HEK293 (cell line): ENCODE results near the gene TRIM7.

ENCODE experiments used
- FEZF1 ChIP-seq: fragments of 450-650 bp; formaldehyde crosslinking; IDR thresholded peaks from 2 replicates; pipeline ENCODE4 v1.5.1; 2016; ENCODE audit warnings: missing biosample characterization, missing genetic modification characterization
- GFI1B ChIP-seq: fragments of 450-650 bp; formaldehyde crosslinking; IDR thresholded peaks from 2 replicates; pipeline ENCODE4 v1.5.1; 2016; ENCODE audit warnings: missing biosample characterization, missing genetic modification characterization
- HIC1 ChIP-seq: fragments of 450-650 bp; formaldehyde crosslinking; IDR thresholded peaks from 2 replicates; pipeline ENCODE4 v1.5.1; 2016; ENCODE audit warnings: missing biosample characterization, missing genetic modification characterization
- KLF17 ChIP-seq: fragments of 450-650 bp; formaldehyde crosslinking; IDR thresholded peaks from 2 replicates; pipeline ENCODE4 v1.5.1; 2016; ENCODE audit warnings: missing biosample characterization, missing genetic modification characterization
- KLF9 ChIP-seq: fragments of 450-650 bp; formaldehyde crosslinking; IDR thresholded peaks from 2 replicates; pipeline ENCODE4 v1.5.1; 2016; ENCODE audit warnings: missing biosample characterization, missing genetic modification characterization, low read depth
- MYNN ChIP-seq: fragments of 450-650 bp; formaldehyde crosslinking; IDR thresholded peaks from 2 replicates; pipeline ENCODE4 v1.5.1; 2016; ENCODE audit warnings: missing biosample characterization, missing genetic modification characterization, borderline replicate concordance
- MZF1 ChIP-seq: fragments of 450-650 bp; formaldehyde crosslinking; IDR thresholded peaks from 2 replicates; pipeline ENCODE4 v1.5.1; 2017; ENCODE audit warnings: missing biosample characterization, missing genetic modification characterization, borderline replicate concordance
- PRDM4 ChIP-seq: fragments of 450-650 bp; formaldehyde crosslinking; IDR thresholded peaks from 2 replicates; pipeline ENCODE4 v1.5.1; 2017; ENCODE audit warnings: missing biosample characterization, missing genetic modification characterization
- TSHZ1 ChIP-seq: fragments of 450-650 bp; formaldehyde crosslinking; IDR thresholded peaks from 2 replicates; pipeline ENCODE4 v1.5.1; 2016; ENCODE audit warnings: missing biosample characterization, missing genetic modification characterization, borderline replicate concordance
- YY2 ChIP-seq: fragments of 450-650 bp; formaldehyde crosslinking; IDR thresholded peaks from 2 replicates; pipeline ENCODE4 v1.5.1; 2016; ENCODE audit warnings: missing biosample characterization, missing genetic modification characterization
- ZBTB26 ChIP-seq: fragments of 450-650 bp; formaldehyde crosslinking; optimal IDR thresholded peaks from 2 replicates; pipeline ENCODE3; 2016; ENCODE audit warnings: missing biosample characterization, mild to moderate bottlenecking, missing genetic modification characterization
- ZBTB7A ChIP-seq: fragments of 450-650 bp; formaldehyde crosslinking; IDR thresholded peaks from 2 replicates; pipeline ENCODE4 v1.5.1; 2016; ENCODE audit warnings: low read depth, missing biosample characterization, missing genetic modification characterization
- ZNF112 ChIP-seq: fragments of 450-650 bp; formaldehyde crosslinking; IDR thresholded peaks from 2 replicates; pipeline ENCODE4 v1.5.0; 2017; ENCODE audit warnings: missing biosample characterization, missing genetic modification characterization
- ZNF138 ChIP-seq: fragments of 450-650 bp; formaldehyde crosslinking; IDR thresholded peaks from 2 replicates; pipeline ENCODE4 v1.5.1; 2016; ENCODE audit warnings: missing biosample characterization, missing genetic modification characterization, borderline replicate concordance
- ZNF146 ChIP-seq: fragments of 450-650 bp; formaldehyde crosslinking; IDR thresholded peaks from 2 replicates; pipeline ENCODE4 v1.5.1; 2016; ENCODE audit warnings: missing biosample characterization, missing genetic modification characterization
- ZNF169 ChIP-seq: fragments of 450-650 bp; formaldehyde crosslinking; IDR thresholded peaks from 2 replicates; pipeline ENCODE4 v1.5.1; 2016; ENCODE audit warnings: missing biosample characterization, missing genetic modification characterization
- ZNF19 ChIP-seq: fragments of 450-650 bp; formaldehyde crosslinking; IDR thresholded peaks from 2 replicates; pipeline ENCODE4; 2016; ENCODE audit warnings: missing biosample characterization, missing genetic modification characterization, low read depth
- ZNF2 ChIP-seq: fragments of 450-650 bp; formaldehyde crosslinking; IDR thresholded peaks from 2 replicates; pipeline ENCODE4 v1.5.1; 2016; ENCODE audit warnings: missing biosample characterization, missing genetic modification characterization
- ZNF341 ChIP-seq: fragments of 450-650 bp; formaldehyde crosslinking; IDR thresholded peaks from 2 replicates; pipeline ENCODE4; 2016; ENCODE audit warnings: low read depth, missing biosample characterization, missing genetic modification characterization
- ZNF521 ChIP-seq: fragments of 450-650 bp; formaldehyde crosslinking; IDR thresholded peaks from 2 replicates; pipeline ENCODE4 v1.5.1; 2017; ENCODE audit warnings: missing biosample characterization, mild to moderate bottlenecking, missing genetic modification characterization
- ZNF530 ChIP-seq: fragments of 450-650 bp; formaldehyde crosslinking; IDR thresholded peaks from 2 replicates; pipeline ENCODE4 v1.5.1; 2016; ENCODE audit warnings: low read depth, missing biosample characterization, missing genetic modification characterization
- ZNF596 ChIP-seq: fragments of 450-650 bp; IDR thresholded peaks from 2 replicates; pipeline ENCODE4 v1.5.0; 2018; ENCODE audit warnings: missing biosample characterization, mild to moderate bottlenecking, missing genetic modification characterization, moderate library complexity
- ZNF626 ChIP-seq: fragments of 450-650 bp; sonication (Bioruptor Pico); formaldehyde crosslinking; IDR thresholded peaks from 2 replicates; pipeline ENCODE4 v1.5.1; 2018; ENCODE audit warnings: missing biosample characterization, missing genetic modification characterization, inconsistent platforms
- ZNF76 ChIP-seq: fragments of 450-650 bp; formaldehyde crosslinking; IDR thresholded peaks from 2 replicates; pipeline ENCODE4; 2016; ENCODE audit warnings: low read depth, missing biosample characterization, missing genetic modification characterization, borderline replicate concordance
- ZNF791 ChIP-seq: fragments of 450-650 bp; formaldehyde crosslinking; IDR thresholded peaks from 2 replicates; pipeline ENCODE4 v1.5.1; 2016; ENCODE audit warnings: missing biosample characterization, missing genetic modification characterization
- ZSCAN18 ChIP-seq: fragments of 450-650 bp; formaldehyde crosslinking; IDR thresholded peaks from 2 replicates; pipeline ENCODE4 v1.5.1; 2016; ENCODE audit warnings: missing biosample characterization, missing genetic modification characterization
- ZXDB ChIP-seq: fragments of 450-650 bp; formaldehyde crosslinking; IDR thresholded peaks from 2 replicates; pipeline ENCODE4 v1.5.1; 2016; ENCODE audit warnings: missing biosample characterization, missing genetic modification characterization

The TRIM7 gene

GRCh38 chr5:181190711-181191525, 14.1 kb downstream of the TRIM7 start (continued):
- TF ChIP-seq ZSCAN18 (tag by site-specific recombination) (no peak), KLF17 (tag by site-specific recombination) (no peak; the same call in 1 of the 2 replicates), ZNF521 (tag by site-specific recombination) (no peak), KLF9 (tag by site-specific recombination) (no peak), MZF1 (no peak), ZNF76 (tag by site-specific recombination) (peak; percentile 86), ZNF112 (no peak), FEZF1 (tag by site-specific recombination) (no peak), ZNF596 (tag by site-specific recombination) (no peak), ZNF626 (no peak), MYNN (tag by site-specific recombination) (no peak), ZNF530 (no peak), ZNF19 (tag by site-specific recombination) (no peak), ZNF138 (tag by site-specific recombination) (no peak), GFI1B (tag by site-specific recombination) (no peak), ZXDB (no peak), ZBTB26 (tag by site-specific recombination) (peak; percentile 98), ZNF341 (tag by site-specific recombination) (peak; percentile 42; the same call in 1 of the 2 replicates), YY2 (peak; percentile 65; the same call in 1 of the 2 replicates), ZNF791 (no peak), TSHZ1 (no peak), HIC1 (tag by site-specific recombination) (0 out of 2 replicates have a peak, but pooled peaks have one; percentile 28), ZBTB7A (tag by site-specific recombination) (no peak; the same call in 1 of the 2 replicates), ZNF169 (tag by site-specific recombination) (no peak), PRDM4 (tag by site-specific recombination) (no peak; the same call in 1 of the 2 replicates), ZNF2 (tag by site-specific recombination) (peak; percentile 79; the same call in 1 of the 2 replicates), ZNF146 (tag by site-specific recombination) (no peak)
